ENCODE measurements around the gene PRLHR.
A peak's percentile ranks its signal among the peaks of the same experiment; 100 is the strongest.

The PRLHR gene

DNA sequence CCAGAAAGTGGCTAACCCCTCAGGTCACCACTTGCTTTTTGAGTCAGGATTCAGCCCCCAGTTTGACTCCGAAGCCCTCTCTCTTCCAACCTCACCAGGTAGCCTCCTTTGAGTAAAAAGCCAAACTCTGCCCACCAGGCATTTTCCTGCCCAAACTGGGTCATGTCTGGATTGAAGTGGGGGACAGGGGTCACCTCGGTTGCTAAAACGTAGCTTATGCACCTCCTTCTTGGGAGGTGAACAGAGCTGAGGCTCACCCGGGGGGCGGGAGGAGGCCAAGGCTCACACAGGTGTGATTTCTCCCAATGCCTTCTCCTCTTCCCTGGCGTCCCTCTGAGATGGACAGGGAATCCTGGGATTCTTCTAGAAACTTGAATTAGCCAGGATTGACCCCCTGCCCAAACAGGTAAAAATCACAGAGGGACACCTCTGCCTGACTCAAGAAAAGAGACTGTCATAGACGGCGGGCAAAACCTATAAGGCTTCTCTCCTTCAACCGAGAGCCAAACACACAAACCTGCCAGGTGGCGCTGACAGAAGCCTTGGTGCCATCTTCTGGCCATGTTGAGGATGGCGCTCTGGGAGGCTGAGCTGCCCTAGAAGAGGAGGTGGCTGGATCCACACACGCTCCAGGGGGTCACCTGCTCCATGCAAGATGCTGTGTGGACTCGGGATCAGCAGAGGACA, 51.6 kb downstream of the PRLHR start:
- DNase-seq (ENCODE audit: low read depth), result no peak
- no peak overlapping the region for H3K4me3 ChIP-seq (ENCODE audit: low read depth, low read length)
- TF ChIP-seq, protein P1, sequence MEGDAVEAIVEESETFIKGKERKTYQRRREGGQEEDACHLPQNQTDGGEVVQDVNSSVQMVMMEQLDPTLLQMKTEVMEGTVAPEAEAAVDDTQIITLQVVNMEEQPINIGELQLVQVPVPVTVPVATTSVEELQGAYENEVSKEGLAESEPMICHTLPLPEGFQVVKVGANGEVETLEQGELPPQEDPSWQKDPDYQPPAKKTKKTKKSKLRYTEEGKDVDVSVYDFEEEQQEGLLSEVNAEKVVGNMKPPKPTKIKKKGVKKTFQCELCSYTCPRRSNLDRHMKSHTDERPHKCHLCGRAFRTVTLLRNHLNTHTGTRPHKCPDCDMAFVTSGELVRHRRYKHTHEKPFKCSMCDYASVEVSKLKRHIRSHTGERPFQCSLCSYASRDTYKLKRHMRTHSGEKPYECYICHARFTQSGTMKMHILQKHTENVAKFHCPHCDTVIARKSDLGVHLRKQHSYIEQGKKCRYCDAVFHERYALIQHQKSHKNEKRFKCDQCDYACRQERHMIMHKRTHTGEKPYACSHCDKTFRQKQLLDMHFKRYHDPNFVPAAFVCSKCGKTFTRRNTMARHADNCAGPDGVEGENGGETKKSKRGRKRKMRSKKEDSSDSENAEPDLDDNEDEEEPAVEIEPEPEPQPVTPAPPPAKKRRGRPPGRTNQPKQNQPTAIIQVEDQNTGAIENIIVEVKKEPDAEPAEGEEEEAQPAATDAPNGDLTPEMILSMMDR (IDR thresholded peaks at IDR 0.05; ENCODE audit: low read depth, low read length, missing control alignments), result peak; percentile 66

GRCh38 chr10:118542745-118543144, 52.7 kb downstream of the PRLHR start:
- H3K4me3 ChIP-seq (ENCODE audit: low read depth, low read length), result no peak overlapping the region
- TF ChIP-seq, protein P1 (IDR thresholded peaks at IDR 0.05; ENCODE audit: low read depth, low read length, missing control alignments), result no peak
- in situ Hi-C loops (cut with HindIII; ENCODE audit: low sequenced_read_pairs), result no loop called here
- DNase-seq (ENCODE audit: low read depth), result no peak

More for the DNA sequence above, 51.6 kb downstream of the PRLHR start:
- in situ Hi-C loops (cut with HindIII; ENCODE audit: low sequenced_read_pairs), result no loop called here

GRCh38 chr10:118542205-118542604, 53.2 kb downstream of the PRLHR start:
- DNase-seq (ENCODE audit: low read depth), result no peak
- in situ Hi-C loops (cut with HindIII; ENCODE audit: low sequenced_read_pairs), result no loop called here
- TF ChIP-seq, protein P1 (IDR thresholded peaks at IDR 0.05; ENCODE audit: low read depth, low read length, missing control alignments), result no peak
- H3K4me3 ChIP-seq (ENCODE audit: low read depth, low read length), result no peak overlapping the region

- in situ Hi-C loops (cut with HindIII; ENCODE audit: low sequenced_read_pairs), result no loop called here
- TF ChIP-seq, protein P1 (IDR thresholded peaks at IDR 0.05; ENCODE audit: low read depth, low read length, missing control alignments), result no peak
- DNase-seq (ENCODE audit: low read depth), result no peak
- H3K4me3 ChIP-seq (ENCODE audit: low read depth, low read length), result no peak overlapping the region
These were observed 53.7 kb downstream of the PRLHR start for GRCh38 chr10:118541718-118542117.
